ENCODE data around the gene ABO. TPM values are rescaled to one million over a fixed set of nuclear protein-coding genes. Genes with fewer than 3 reads are reported as not detected.
"Not testable (repeated sequence)": the region's sequence is repeated elsewhere in the genome, so short reads cannot be mapped to it uniquely, and the experiment has no call there.

Gene ABO
- total and polyA plus RNA-seq, 9 of the 15 experiments (the other 6 are each of a cell fraction or from before 2014, with no cell fraction given), result 5.0 to 21.9 (median 11.9) TPM

DNA sequence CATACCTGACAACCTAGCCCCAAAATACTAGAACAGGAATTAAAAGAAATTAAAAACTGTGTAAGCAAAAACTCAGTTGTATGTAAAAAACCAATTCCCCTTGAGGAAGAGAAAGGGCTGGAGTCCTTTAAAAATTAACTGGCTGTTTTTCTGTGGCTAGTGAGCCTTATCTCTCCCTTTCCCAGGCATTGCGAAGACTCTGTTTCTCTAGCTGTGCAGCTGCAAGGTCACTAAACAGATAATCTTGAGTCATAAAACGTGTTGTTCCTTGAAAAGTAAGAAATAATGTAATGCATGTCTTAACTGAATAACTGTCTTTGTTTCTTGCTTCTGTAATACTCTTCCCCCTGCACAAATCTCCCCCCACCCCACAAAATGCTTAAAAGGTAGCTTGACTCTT is 5.9 kb downstream of the ABO start (continued):
- TF ChIP-seq, protein P1, sequence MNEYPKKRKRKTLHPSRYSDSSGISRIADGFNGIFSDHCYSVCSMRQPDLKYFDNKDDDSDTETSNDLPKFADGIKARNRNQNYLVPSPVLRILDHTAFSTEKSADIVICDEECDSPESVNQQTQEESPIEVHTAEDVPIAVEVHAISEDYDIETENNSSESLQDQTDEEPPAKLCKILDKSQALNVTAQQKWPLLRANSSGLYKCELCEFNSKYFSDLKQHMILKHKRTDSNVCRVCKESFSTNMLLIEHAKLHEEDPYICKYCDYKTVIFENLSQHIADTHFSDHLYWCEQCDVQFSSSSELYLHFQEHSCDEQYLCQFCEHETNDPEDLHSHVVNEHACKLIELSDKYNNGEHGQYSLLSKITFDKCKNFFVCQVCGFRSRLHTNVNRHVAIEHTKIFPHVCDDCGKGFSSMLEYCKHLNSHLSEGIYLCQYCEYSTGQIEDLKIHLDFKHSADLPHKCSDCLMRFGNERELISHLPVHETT (CRISPR knock-in tag; conservative IDR thresholded peaks at IDR 0.05 in 1 of 2, IDR thresholded peaks at IDR 0.05 in 1 of 2), result peak in 1 of 2 experiments; percentile 45; a peak in 2 of 4 replicates
- peak; percentile 88 for TF ChIP-seq HMBOX1 (IDR thresholded peaks at IDR 0.05)
- peak; percentile 39; the same call in 1 of the 2 replicates for TF ChIP-seq FOXM1 (IDR thresholded peaks at IDR 0.05; ENCODE audit: low read depth)
- not testable (repeated sequence) for TF ChIP-seq FOXM1 (CRISPR knock-in tag; IDR thresholded peaks at IDR 0.05; ENCODE audit: low read depth)
- 0 out of 2 replicates have a peak, but pooled peaks have one; percentile 32 for TF ChIP-seq DEAF1 (CRISPR knock-in tag; IDR thresholded peaks at IDR 0.05)
- 0 out of 2 replicates have a peak, but pooled peaks have one; percentile 11 for TF ChIP-seq LEF1 (IDR thresholded peaks at IDR 0.05)
- peak; percentile 82 for TF ChIP-seq ZNF395 (CRISPR knock-in tag; IDR thresholded peaks at IDR 0.05)
- peak; percentile 76; the same call in 1 of the 2 replicates for TF ChIP-seq ARID1B (IDR thresholded peaks at IDR 0.05)
- 0 out of 4 replicates have a peak, but pooled peaks of 1 of the 2 experiments have one; percentile 1 for TF ChIP-seq MAZ (CRISPR knock-in tag; conservative IDR thresholded peaks at IDR 0.05 in 1 of 2, IDR thresholded peaks at IDR 0.05 in 1 of 2)
- 0 out of 2 replicates have a peak, but pooled peaks have one; percentile 10 for TF ChIP-seq VEZF1 (CRISPR knock-in tag; IDR thresholded peaks at IDR 0.05)
- TF ChIP-seq GATA2 (CRISPR knock-in tag; IDR thresholded peaks at IDR 0.05), result peak; percentile 65; the same call in 1 of the 2 replicates
- TF ChIP-seq NFRKB (IDR thresholded peaks at IDR 0.05; ENCODE audit: low read depth), result 0 out of 2 replicates have a peak, but pooled peaks have one; percentile 14
- TF ChIP-seq POLR2AphosphoS5 (IDR thresholded peaks at IDR 0.05; ENCODE audit: control insufficient read depth, insufficient read depth, low read depth, low read length), result 0 out of 2 replicates have a peak, but pooled peaks have one; percentile 37
- TF ChIP-seq EP300 (IDR thresholded peaks at IDR 0.05; ENCODE audit: low read length), result peak; percentile 68; the same call in 1 of the 2 replicates
- TF ChIP-seq GTF2E2 (tag; IDR thresholded peaks at IDR 0.05), result peak; percentile 12; the same call in 1 of the 2 replicates
- TF ChIP-seq NFIC (IDR thresholded peaks at IDR 0.05), result peak; percentile 32; the same call in 1 of the 2 replicates
- peak; percentile 62 for TF ChIP-seq NCOR1 (IDR thresholded peaks at IDR 0.05)
- peak; percentile 52; the same call in 1 of the 2 replicates for TF ChIP-seq PML (IDR thresholded peaks at IDR 0.05; ENCODE audit: low read length)
- peak; percentile 10 for TF ChIP-seq TAF9B (IDR thresholded peaks at IDR 0.05; ENCODE audit: partially characterized antibody)
- peak; percentile 57 for TF ChIP-seq CBFA2T2 (conservative IDR thresholded peaks at IDR 0.05)
- TF ChIP-seq KLF16 (IDR thresholded peaks at IDR 0.05), result 0 out of 2 replicates have a peak, but pooled peaks have one; percentile 33
- peak; percentile 16; the same call in 1 of the 2 replicates for TF ChIP-seq MTA2 (IDR thresholded peaks at IDR 0.05; ENCODE audit: low read depth)

All from K562 (cell line).